Pancreas (tissue), 10 donors: ENCODE data around the gene OGG1. TPM values are rescaled to one million over a fixed set of nuclear protein-coding genes. Genes with fewer than 3 reads are reported as not detected.

Source experiments
- ATAC-seq, 4 donors: fragments of 200-7000 bp; cut with Tn5 transposase; one replicate each; pipeline versions ENCODE4 v1.8.0 to v1.9.1; 2020; ENCODE audit warnings: mild to moderate bottlenecking in 4 of 4, moderate library complexity in 4 of 4
- DNase-seq, 6 donors: peaks; one replicate each; pipeline ENCODE4 v3.0.0-alpha.2; 2020
- FAIRE-seq: peaks from 2 replicates; lab custom pipeline; 2012; peaks lifted over from hg19 to GRCh38; lab: Jason Lieb, UNC
- H3K27ac ChIP-seq, 4 donors: fragments of 200-600 bp; sonication (generic); 1 replicate in 3 of 4; 2 replicates in 1 of 4; pipeline versions ENCODE4 v1.5.0 to v1.8.0; 2020
- H3K27me3 ChIP-seq, 4 donors: fragments of 200-600 bp; one replicate each; pipeline ENCODE4 v1.8.0; 2021
- H3K36me3 ChIP-seq, 3 donors: fragments of 200-600 bp; sonication (generic) in 1 of 3; one replicate each; pipeline versions ENCODE4 v1.5.0 to v1.8.0; 2020 to 2021
- H3K4me1 ChIP-seq, 3 donors: fragments of 200-600 bp; one replicate each; pipeline ENCODE4 v1.8.0; 2021
- H3K4me3 ChIP-seq, 4 donors: fragments of 200-600 bp; sonication (generic) in 2 of 4; one replicate each; pipeline versions ENCODE4 v1.5.0 to v1.8.0; 2020 to 2021
- H3K9me3 ChIP-seq, 4 donors: fragments of 200-600 bp; one replicate each; pipeline ENCODE4 v1.8.0; 2021
- CTCF ChIP-seq, 4 donors: fragments of 200-600 bp; sonication (generic) in 3 of 4; IDR thresholded peaks; one replicate each; pipeline versions ENCODE4 v1.5.0 to v1.8.0; 2021; ENCODE audit warnings: antibody characterized with exemption in 4 of 4
- WGBS, 2 donors: extraction: QIAGEN DNeasy Blood & Tissue Kit; methylation state at CpG; one replicate each; pipeline ENCODE4 v1.1.7; 2013; 5-methylcytosine and 5-hydroxymethylcytosine counted together
- intact Hi-C, 3 donors: fragments of 100-400 bp; cut with DNase I; formaldehyde crosslinking; loops; one replicate each; pipeline versions ENCODE4 v1.11.1 to v1.14.2; 2022
- polyA plus RNA-seq, 2 donors: library from polyadenylated mRNA; stranded (reverse); fragments of 200-250 nt; gene quantifications; one replicate each; pipeline ENCODE4 v1.2.3, GENCODE V29; 2013
- total RNA-seq, 6 donors: library from RNA; stranded (reverse); fragmentation: NEBNext Ultra II Directional in 4 of 6; extraction: Animal tissue kit (Norgen Biotek cat#: 25700) in 4 of 6; gene quantifications; one replicate each; pipeline versions ENCODE4 v1.2.1 to v1.2.4, GENCODE V29; 2021 to 2023
- donor health status: healthy with polysubstance abuse.
- donor health status: DM: no; HTN: no; CAD: no; lungs with moderate emphysema.
- donor health status: DM: no; HTN: no; CAD: no.
- donor health status: control.
- donor health status: control.
- donor health status: Bipolar disorder and iron deficiency.
- donor health status: DM: yes; HTN: yes; CAD: no.
- donor health status: DM: no; HTN: no; CAD: no.
- donor health status: DM: no; HTN: no; CAD: no.
- donor health status: DM: yes; HTN: yes; CAD: no.

Gene OGG1
- total and polyA plus RNA-seq, 8 donors = 5.9 to 13.9 (median 9.1) TPM

DNA sequence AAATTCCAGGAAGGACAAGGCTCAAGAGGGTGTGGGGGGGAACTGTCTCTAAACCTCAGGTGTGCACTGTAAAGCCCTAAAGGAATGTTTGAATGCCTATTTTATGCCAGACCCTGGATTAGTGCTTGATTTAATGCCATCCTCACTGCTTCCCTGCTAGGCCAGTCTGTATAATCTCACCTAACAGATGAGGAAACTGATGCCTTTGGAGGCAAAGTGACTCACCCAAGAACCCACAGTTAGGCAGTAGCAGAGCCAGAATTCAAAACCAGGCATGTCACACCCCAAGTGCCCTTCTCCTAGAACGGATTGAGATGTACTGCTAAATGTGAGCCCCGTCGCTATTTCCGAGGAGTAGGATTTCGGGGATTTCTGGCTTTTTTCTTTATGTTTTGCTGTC, 12.2 kb downstream of the OGG1 start:
- no peak for FAIRE-seq
- no peak for TF ChIP-seq CTCF (IDR thresholded peaks at IDR 0.05)
- Histone ChIP-seq H3K4me3 (no peak overlapping the region), H3K9me3 (no peaks in the 10 kb centered on the region), H3K27ac (no peak overlapping the region), H3K36me3 (peaks cover 0 to 9% (median 4%) of the 10 kb centered on the region in 3 donors), H3K27me3 (no peaks in the 10 kb centered on the region), H3K4me1 (no peaks in the 10 kb centered on the region)
- no peak for ATAC-seq
- no peak for DNase-seq
- 95 to 96% methylated on average over 5 of the region's 5 CpGs for WGBS, 2 donors
- intact Hi-C loops = no loop called here

- intact Hi-C loops = no loop called here
- 90 to 95% methylated on average over 8 of the region's 8 CpGs for WGBS, 2 donors
- FAIRE-seq = no peak
- Histone ChIP-seq H3K9me3 (no peaks in the 10 kb centered on the region), H3K27me3 (no peaks in the 10 kb centered on the region), H3K4me1 (no peaks in the 10 kb centered on the region), H3K4me3 (no peak overlapping the region), H3K27ac (no peak overlapping the region), H3K36me3 (no peaks in the 10 kb centered on the region)
- TF ChIP-seq CTCF (IDR thresholded peaks at IDR 0.05) = no peak
- DNase-seq = no peak
- ATAC-seq = no peak
Observed at GRCh38 chr3:9762871-9763270, 13.1 kb downstream of the OGG1 start.

- Histone ChIP-seq H3K4me1 (peaks cover 3 to 7% (median 5%) of the 10 kb centered on the region in 3 donors), H3K27ac (no peak overlapping the region), H3K9me3 (no peaks in the 10 kb centered on the region), H3K36me3 (no peaks in the 10 kb centered on the region), H3K27me3 (no peaks in the 10 kb centered on the region), H3K4me3 (no peak overlapping the region)
- no peak for TF ChIP-seq CTCF (IDR thresholded peaks at IDR 0.05)
- DNase-seq = no peak
- 91 to 96% methylated on average over 4 of the region's 4 CpGs for WGBS, 2 donors
- intact Hi-C loops = no loop called here
- FAIRE-seq = no peak
- ATAC-seq = no peak
Observed at GRCh38 chr3:9765865-9766264, 16.1 kb downstream of the OGG1 start.

GRCh38 chr3:9767418-9767817, 17.7 kb downstream of the OGG1 start:
- 71 to 80% methylated on average over 7 of the region's 7 CpGs for WGBS, 2 donors
- no peak for TF ChIP-seq CTCF (IDR thresholded peaks at IDR 0.05)
- no peak overlapping the region for H3K27ac ChIP-seq
- FAIRE-seq = no peak
- no peaks in the 10 kb centered on the region for H3K9me3 ChIP-seq
- H3K4me3 ChIP-seq = no peak overlapping the region
- no peak for DNase-seq
- H3K27me3 ChIP-seq = no peaks in the 10 kb centered on the region
- no peaks in the 10 kb centered on the region for H3K36me3 ChIP-seq
- intact Hi-C loops = no loop called here
- H3K4me1 ChIP-seq = peaks cover 3 to 9% (median 5%) of the 10 kb centered on the region in 3 donors
- ATAC-seq = no peak

DNA sequence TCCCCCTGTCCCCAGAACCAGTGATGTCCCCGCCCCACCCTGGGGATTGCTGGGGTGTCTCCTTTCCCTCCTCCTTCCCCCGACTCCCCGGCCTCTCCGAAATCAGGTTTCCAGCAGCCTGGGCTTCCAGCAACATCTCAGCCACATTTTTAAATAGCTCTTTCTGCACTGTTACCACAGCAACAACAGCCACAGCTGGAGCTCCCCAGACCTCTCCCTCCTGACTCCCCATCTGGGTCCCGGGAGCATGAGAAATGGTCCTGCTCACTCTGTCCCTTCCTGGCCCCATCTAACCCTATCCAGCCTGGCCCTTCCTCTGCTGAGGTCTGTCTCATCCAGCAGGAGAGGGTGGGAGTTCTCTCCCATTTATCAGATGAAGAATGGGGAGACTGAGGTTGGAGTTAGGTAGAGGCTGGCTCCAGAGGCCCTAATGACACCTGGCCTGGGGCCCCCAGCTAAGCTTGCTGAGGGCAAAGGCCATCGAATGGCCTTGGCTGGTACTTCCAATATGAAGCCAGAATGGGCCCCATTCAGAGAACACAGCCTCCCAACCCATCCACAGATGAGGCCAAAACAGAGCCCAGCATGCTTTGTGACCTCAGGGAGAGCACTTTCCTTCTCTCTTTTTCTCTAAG, 18.5 kb downstream of the OGG1 start:
- H3K4me3 ChIP-seq = no peak overlapping the region
- no peaks in the 10 kb centered on the region for H3K36me3 ChIP-seq
- FAIRE-seq = no peak
- DNase-seq = no peak
- H3K4me1 ChIP-seq = peaks cover 3 to 9% (median 5%) of the 10 kb centered on the region in 3 donors
- ATAC-seq = no peak
- TF ChIP-seq CTCF (IDR thresholded peaks at IDR 0.05) = no peak
- H3K9me3 ChIP-seq = no peaks in the 10 kb centered on the region
- no peak overlapping the region for H3K27ac ChIP-seq
- 81 to 83% methylated on average over 6 of the region's 6 CpGs for WGBS, 2 donors
- intact Hi-C loops = no loop called here
- H3K27me3 ChIP-seq = no peaks in the 10 kb centered on the region
